COLO668 (cell line): ENCODE measurements around the gene VMP1.

Source experiments
- DNase-seq: peaks from one replicate; lab custom pipeline; 2025; ENCODE audit not compliant: unreplicated experiment; lab: John Stamatoyannopoulos, UW

The VMP1 gene

DNA sequence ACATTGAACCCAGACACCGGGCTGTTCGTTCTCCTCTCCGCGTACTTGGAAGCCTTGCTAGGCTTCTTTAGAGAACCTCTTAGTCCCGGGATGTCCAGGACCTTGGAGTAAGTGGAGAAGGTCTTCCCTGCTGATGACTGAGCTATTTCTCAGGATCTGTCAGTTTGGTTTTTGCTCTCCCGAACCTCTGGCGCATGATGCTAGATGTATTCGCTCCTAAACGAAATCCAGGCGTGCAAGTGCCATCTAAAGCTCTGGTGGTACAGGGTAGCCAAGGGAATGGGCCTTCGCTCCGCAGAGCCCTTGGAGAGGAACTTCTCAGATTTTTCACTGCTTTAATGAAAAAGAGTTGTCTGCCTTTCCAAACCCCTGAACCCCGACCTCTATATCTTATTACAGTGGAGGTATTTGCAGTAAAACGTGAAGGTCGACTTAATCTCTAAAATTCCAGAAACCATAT, 547 bp downstream of the VMP1 start:
- no peak for DNase-seq

- no peak for DNase-seq
Observed at GRCh38 chr17:59711936-59712335, 4.5 kb downstream of the VMP1 start.

DNA sequence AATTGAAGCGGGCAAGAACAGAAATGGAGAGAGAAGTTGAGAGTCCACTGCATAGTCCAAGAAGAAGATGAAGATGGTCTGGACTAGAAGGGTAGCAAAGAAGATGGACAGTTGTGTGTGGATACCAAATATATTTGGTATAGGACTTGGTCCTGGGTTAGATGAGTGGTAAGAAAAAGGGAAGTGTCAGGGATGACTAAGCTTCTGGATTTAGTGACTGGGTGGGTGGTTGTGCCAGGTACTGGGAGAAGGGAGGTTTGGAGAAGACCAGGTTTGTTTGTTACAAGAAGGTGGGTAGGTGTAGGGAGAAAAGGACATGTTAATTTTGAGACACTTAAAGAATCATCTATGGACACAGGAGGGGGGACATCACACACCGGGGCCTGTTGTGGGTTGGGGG, 5.4 kb downstream of the VMP1 start:
- no peak for DNase-seq

- no peak for DNase-seq
Observed at GRCh38 chr17:59714255-59714654, 6.8 kb downstream of the VMP1 start.

- no peak for DNase-seq
Observed at GRCh38 chr17:59716427-59716826, 9.0 kb downstream of the VMP1 start.

DNA sequence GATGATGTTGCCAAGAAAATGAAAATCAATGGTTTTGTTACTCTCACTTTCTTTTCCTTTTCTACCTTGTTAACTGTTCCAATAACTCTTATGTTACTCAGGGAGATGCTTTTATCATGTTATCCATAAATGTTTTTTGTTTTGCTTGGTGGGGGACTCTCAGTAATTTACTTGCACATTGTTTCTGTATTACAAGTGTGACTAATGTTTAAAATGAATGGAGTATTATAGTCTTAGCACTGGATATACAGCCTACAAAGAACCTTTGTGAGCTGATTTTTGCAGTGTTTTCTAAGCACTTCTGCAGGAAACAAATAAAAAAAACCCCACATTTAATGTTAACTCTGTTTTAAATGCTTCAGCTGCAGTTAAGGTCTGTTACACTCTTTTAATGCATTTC, 12.1 kb downstream of the VMP1 start:
- no peak for DNase-seq

GRCh38 chr17:59722623-59723022, 15.2 kb downstream of the VMP1 start:
- no peak for DNase-seq

DNA sequence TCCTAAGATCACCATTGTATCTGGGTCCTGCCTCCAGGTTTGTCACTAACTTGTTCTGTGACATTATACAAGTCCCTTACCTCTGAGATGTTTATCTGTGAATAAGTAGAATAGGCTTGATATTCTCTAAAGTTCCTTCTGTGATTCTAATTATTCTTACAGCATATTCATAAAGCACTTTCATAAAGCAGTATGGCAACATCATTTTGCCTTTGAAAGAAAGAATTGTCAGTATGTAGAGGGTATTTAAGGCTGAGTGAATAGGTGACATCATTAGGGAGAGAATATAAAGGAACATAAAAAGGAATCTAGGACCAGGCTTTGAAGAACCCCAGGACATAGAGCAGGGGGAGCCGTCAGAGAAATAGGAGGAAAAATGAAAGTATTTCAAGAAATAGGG, 15.6 kb downstream of the VMP1 start:
- no peak for DNase-seq

- DNase-seq: no peak
Observed at GRCh38 chr17:59723607-59724006, 16.2 kb downstream of the VMP1 start.

GRCh38 chr17:59725691-59726090, 18.2 kb downstream of the VMP1 start:
- no peak for DNase-seq

GRCh38 chr17:59727817-59728533, 20.5 kb downstream of the VMP1 start:
- no peak for DNase-seq

DNA sequence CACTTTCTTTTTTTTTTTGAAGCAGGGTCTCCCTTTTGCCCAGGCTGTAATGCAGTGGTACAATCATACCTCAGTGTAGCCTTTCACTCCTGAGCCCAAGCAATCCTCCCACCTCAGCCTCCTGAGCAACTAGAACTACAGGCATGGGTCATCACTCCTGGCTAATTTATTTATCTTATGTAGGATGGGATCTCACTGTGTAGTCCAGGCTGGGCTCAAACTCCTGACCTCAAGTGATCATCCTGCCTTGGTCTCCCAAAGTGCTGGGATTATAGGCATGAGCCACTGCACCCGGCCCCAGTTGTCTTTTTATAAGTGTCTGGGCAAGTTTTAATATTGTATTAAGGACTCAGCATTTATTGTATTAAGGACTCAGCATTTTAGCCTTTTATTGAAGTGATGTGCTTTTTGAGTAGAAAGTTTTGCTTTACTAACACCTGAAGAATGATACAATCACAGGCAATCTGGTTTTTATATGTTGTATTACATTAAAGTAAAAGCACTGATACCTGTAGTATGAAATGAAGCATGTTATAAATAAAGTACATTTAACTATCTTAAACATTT, 22.9 kb downstream of the VMP1 start:
- DNase-seq: no peak

- no peak for DNase-seq
Observed at GRCh38 chr17:59733697-59734096, 26.2 kb downstream of the VMP1 start.

DNA sequence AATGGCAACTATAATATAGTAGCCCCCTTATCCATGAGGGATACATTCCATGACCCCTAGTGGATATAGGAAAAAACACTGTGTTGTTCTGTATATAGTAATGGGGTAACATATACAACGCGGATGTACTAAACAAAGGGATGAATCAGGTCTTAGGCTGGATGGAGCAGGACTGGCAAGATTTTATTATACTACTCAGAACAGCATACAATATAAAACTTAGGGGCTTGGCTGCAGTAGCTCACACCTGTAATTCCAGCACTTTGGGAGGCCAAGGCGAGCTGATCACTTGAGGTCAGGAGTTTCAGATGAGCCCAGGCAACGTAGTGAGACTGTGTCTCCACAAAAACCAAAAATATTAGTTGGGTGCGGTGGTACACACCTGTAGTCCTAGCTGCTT, 26.8 kb downstream of the VMP1 start:
- no peak for DNase-seq

GRCh38 chr17:59737324-59737723, 29.9 kb downstream of the VMP1 start:
- DNase-seq: no peak

DNA sequence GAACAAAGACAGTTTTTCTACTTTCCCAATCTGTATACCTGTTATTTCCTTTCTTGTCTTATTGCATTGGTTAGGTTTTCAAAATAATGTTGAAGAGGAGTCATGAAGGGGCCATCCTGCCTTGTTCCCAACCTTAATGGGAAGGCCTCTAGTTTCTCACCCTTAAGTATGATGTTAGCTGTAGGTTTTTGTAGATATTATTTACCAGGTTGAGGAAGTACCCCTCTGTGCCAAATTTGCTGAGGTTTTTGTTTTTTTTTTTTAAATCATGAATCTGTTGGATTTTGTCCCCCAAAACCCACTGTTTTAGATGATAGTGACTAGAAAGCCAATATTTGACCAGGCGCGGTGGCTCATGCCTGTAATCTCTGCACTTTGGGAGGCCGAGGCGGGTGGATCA, 36.4 kb downstream of the VMP1 start:
- no peak for DNase-seq

DNA sequence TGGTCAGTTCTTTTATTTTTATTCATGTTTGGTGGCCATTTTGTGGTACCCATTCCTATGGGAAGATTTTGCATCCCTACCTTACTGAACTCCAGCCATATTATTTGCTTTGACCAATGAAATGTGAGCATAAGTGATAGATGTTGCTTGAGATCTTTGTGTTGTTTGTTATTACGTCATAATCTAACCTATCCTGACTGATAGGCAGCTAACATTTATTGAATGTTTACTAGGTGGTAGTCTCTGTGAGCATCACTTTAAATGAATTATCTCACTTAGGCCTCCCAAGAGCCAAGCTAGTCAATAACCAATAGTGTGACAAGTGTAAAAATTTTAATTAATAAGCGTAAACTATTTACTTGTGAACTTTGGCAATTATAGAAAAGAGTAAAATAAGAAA, 37.6 kb downstream of the VMP1 start:
- no peak for DNase-seq

DNA sequence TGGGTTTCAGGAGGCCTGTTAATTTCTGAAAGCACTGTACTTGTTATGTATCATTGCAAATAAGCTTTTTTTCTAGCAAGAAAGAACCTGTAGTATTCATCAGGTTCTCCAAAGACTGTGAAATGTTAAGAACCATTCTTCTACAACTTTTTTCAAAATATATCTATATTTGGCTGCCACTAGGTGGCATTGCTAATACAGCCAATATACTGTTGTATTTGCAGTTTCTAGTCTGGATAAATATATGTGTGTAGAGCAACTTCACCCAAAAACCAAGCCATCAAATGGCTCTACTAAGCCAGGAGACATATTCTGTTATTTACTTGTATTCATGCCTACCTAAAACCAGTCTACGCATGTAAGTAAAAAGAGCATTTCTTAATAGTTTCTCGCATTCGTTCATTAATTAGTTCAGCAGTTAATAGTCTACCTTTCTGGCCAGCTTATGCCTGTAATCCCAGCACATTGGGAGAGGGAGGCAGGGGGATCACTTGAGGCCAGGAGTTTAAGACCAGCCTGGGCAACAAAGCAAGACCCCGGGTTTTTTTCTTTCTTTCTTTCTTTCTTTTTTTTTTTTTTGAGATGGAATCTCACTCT, 39.5 kb downstream of the VMP1 start:
- no peak for DNase-seq

- DNase-seq: no peak
Observed at GRCh38 chr17:59748591-59748990, 41.1 kb downstream of the VMP1 start.

DNA sequence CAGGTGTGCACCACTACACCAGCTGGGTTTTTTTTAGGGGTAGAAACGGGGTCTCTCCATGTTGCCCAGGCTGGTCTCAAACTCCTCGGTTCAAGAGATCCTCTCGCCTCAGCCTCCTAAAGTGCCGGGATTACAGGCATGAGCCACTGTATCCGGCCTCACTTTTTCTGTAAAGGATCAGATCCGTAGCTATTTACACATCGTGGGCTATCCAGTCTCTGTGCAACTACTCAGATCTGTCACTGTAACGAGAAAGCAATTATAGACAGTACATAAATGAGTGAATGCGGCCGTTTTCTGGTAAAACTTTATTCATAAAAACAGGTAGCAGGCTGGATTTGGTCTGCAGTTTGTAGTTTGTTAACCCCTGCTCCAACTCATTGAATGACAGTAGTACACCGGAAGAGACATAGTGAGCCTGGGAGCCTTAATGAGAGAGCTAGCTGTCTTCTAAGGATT, 44.5 kb downstream of the VMP1 start:
- DNase-seq: no peak

- DNase-seq: no peak
Observed at GRCh38 chr17:59752446-59752845, 45.0 kb downstream of the VMP1 start.

DNA sequence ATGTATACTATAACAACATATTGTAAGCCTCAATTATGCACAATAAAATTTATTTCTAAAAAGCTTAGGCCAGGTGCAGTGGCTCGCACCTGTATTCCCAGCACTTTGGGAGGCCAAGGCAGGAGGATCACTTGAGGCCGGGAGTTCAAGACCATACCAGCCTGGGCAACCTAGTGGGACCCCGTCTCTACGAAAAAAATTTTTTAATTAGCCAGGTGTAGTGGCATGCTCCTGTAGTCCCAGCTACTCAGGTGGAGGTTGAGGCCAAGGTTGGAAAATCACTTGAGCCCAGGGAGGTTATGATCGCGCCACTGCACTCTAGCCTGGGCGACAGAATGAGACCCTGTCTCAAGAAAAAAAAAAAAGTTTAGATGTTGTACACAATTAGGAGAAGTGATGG, 45.5 kb downstream of the VMP1 start:
- no peak for DNase-seq
